Activated CD4-positive, alpha-beta T cell treated with anti-CD3 and anti-CD28 coated beads, Interleukin-2, amount 50 U/mL, for 16 hours (primary cell): ENCODE results near the gene LINGO4.
A peak's percentile ranks its signal among the peaks of the same experiment; 100 is the strongest.
"Not testable (repeated sequence)": the region's sequence is repeated elsewhere in the genome, so short reads cannot be mapped to it uniquely, and the experiment has no call there.

Source experiments
- DNase-seq: peaks from one replicate; pipeline ENCODE4 v3.0.0-alpha.2; 2020

LINGO4 gene

GRCh38 chr1:151813271-151813977 lies 8.2 kb upstream of the LINGO4 start:
- no peak for DNase-seq

GRCh38 chr1:151811181-151811580 lies 6.0 kb upstream of the LINGO4 start:
- no peak for DNase-seq

GRCh38 chr1:151809985-151810556 lies 4.9 kb upstream of the LINGO4 start:
- no peak for DNase-seq

GRCh38 chr1:151809290-151809984 lies 4.2 kb upstream of the LINGO4 start:
- DNase-seq, result no peak

GRCh38 chr1:151807766-151808165 lies 2.5 kb upstream of the LINGO4 start:
- DNase-seq, result no peak

GRCh38 chr1:151807131-151807530 lies 1.9 kb upstream of the LINGO4 start:
- DNase-seq, result no peak

- DNase-seq, result no peak
Measured at GRCh38 chr1:151806170-151806569, 951 bp upstream of the LINGO4 start.

- DNase-seq, result no peak
Measured at GRCh38 chr1:151803915-151804314, 1.3 kb downstream of the LINGO4 start.

- no peak for DNase-seq
Measured at GRCh38 chr1:151803164-151803563, 2.1 kb downstream of the LINGO4 start.

GRCh38 chr1:151802372-151802771 lies 2.8 kb downstream of the LINGO4 start:
- DNase-seq, result no peak

- no peak for DNase-seq
Measured at GRCh38 chr1:151801846-151802245, 3.4 kb downstream of the LINGO4 start.

- DNase-seq, result no peak
Measured at GRCh38 chr1:151801310-151801820, 3.9 kb downstream of the LINGO4 start.

GRCh38 chr1:151800830-151801229 lies 4.4 kb downstream of the LINGO4 start:
- no peak for DNase-seq

- DNase-seq, result no peak
Measured at GRCh38 chr1:151799179-151800022, 5.8 kb downstream of the LINGO4 start.

GRCh38 chr1:151798571-151798970 lies 6.6 kb downstream of the LINGO4 start:
- DNase-seq, result no peak

GRCh38 chr1:151790940-151791651 lies 14.1 kb downstream of the LINGO4 start:
- no peak for DNase-seq

GRCh38 chr1:151790071-151790939 lies 14.9 kb downstream of the LINGO4 start, which contains the start of gene TDRKH:
TSS of gene TDRKH (minus strand) at chr1:151790500. CDS start at chr1:151783022, 7,478 bp downstream.
- peak; percentile 100 for DNase-seq

- DNase-seq, result no peak
Measured at GRCh38 chr1:151787689-151788088, 17.5 kb downstream of the LINGO4 start.

GRCh38 chr1:151783796-151784195 lies 21.4 kb downstream of the LINGO4 start:
- DNase-seq, result no peak

- no peak for DNase-seq
Measured at GRCh38 chr1:151782741-151783140, 22.5 kb downstream of the LINGO4 start.

GRCh38 chr1:151782026-151782425 lies 23.2 kb downstream of the LINGO4 start:
- DNase-seq, result not testable (repeated sequence)
